ENCODE data around the gene DNAH10.
"Not testable (repeated sequence)": the region's sequence is repeated elsewhere in the genome, so short reads cannot be mapped to it uniquely, and the experiment has no call there.

The DNAH10 gene

DNA sequence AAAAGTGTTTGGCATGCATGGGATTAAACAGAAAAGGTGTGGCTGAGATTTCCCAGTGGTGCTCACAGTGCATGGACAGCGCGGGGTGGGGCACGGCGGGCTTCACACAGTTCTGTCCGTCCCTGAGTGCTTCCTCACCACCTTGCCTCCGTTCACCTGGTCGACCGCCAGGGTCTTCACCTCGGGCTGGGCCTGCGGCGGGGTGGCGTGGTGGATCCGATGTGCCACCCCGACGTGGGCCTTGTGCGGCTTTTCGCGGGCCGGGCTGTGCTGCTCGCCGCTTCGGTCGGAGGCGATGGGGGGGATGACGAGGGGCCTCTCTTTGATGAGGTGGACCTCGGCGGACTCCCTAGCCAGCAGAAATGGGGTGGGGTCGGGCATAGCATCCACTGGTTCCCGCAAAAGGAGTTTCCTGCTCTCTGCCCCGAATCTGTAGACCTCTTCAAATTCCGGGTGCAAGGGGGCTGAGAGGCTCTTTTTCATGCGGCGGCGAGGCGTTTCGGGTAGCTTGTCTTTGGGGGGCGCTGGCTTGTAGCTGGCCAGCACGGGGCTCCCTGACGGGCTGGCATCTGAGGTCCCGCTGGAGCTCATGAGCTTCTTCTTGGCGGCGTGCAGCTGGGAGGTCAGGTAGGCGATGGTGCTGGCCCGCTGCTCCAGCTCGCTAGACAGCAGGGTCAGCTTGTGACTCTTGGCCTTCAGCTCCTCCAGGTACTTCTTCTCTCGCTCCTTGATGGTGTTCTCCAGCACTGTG, 175.0 kb downstream of the DNAH10 start:
- no peak for DNase-seq

DNA sequence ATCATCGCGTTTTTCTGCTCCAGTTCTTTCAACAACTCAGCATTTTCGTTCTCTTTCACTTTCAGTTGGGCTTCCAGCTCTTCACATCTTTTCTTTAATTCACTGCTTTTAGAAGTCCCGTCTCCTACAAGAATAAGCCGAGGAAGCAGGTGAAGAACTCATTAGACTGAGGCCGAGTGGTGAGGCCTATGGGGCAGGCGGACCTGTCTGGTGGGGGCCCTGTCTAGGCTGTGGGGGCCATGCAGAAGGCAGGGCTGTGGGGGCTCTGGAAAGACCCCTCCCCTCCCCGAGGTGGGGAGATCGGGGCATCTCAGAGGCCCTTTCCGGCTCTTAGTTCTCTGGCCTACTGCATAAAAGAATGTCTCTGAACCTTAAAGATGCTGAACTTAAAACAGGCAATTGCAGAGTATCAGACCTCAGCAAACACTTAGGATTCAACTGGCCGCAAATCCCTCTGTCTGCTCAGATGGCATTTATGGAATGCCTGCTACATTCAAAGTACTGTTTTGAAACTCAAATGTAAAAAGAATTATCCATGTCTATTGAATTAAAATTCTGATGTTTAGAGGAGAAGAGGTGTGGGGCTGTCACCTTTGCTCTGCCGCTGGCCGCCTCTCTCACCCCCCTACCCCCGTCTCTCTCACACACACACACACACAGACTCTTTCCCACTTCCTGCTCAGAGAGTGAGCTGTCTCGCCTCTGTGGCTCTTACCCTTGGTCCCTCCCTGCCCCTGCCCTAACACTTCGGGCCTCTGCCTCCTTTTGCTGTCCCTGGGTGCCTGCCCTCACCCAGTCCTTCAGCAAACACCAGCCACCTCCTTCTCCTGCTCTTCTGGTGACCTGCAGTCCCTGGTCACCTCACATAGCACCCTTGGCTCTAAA, 175.8 kb downstream of the DNAH10 start:
- DNase-seq: peak; percentile 25 to 26

DNA sequence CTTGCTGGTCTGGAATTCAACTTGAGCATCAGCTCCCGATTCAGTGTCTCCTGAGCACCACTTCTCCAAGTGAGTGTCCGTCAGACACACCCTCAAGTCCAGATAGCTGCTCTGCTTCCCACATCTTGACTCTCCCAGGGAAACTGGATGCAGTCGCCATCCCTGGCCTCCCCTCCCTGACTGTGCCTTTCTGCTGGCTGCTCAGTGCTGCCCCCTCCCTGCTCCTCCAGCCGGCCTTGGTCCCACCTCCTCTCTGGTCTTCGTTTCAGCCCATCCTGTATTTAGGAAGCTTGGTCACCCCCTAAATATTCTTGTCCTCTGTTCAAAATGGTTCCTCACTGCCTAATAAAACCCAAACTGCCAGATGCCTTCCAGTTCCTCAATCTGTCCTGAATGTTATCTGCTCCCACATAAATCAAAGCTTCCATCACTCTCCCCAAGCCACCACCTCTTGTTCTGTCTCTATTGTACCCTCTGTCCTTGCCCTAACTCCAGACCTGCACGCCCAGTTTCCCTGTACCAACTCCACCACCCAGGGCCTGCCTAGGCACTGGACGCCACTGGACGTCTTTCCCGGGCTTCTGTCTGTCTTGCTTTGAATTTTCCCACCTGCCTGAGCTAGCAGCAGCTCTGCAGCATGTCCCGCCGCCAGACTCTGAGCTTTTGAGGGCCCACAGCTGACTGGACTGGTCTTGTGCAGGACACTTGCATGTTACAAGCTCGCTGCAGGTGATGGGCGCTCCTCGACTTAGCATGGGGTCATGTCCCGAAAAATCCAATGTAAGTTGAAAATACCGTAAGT, 176.8 kb downstream of the DNAH10 start:
- DNase-seq: no peak

DNA sequence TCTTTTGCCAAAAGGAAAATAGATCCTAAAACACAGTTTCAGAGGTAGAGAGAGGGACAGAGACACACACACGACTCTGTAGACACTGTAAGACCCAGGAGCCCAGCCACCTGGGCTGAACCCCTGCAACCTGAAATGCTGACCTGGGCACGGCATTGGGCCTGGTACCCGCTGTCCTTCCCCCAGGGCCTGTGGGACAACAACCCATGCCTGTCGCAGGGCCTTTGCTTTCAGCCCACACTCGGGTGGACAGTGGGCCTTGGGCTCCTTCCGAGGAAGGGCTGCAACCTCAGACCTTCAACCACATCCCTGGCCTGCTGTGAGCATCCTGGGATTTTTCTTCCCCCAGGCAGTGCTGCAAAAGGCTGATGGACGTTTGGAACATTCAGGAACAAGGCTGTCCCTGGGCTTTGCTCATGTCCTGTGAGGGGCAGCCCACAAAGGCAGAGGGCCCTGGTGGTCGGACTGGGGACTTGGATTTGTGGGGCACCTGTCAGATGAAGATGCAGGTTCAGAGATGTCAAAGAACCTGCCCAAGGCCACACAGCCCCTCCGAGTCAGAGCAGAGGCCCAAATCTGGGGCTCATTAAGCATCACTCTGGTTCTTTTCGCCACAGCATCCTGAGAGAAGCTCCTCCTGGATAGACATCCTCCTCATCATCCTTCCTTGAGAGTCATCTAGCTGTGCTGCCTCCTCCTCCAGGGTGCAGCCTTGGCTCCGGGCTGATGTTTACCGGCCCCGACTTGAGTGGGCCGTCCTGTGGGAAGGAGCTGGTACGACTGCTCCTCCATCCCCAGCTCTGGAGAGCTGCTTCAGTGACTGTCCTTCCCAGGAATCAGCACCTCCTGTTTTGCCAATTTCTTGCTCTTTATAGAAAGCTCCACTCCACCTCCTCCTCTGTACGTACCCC, 177.9 kb downstream of the DNAH10 start:
- DNase-seq: no peak

DNA sequence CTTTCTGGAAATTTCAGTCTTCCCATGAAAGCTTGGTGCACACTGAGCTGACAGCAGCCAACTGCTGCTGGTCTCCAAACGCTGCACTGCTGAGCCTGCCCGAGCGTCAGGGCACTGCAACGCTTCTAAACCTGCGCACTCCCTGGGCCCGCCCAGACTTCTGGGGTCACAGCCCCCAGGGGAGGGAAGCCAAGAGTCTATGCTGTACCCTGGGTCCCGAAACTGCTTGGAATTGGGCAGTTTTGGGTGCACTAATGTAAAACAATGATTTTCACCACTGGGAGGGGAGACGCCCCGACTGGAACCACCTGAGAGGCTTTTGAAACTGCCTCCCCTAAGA, 178.5 kb downstream of the DNAH10 start:
- no peak for DNase-seq

DNA sequence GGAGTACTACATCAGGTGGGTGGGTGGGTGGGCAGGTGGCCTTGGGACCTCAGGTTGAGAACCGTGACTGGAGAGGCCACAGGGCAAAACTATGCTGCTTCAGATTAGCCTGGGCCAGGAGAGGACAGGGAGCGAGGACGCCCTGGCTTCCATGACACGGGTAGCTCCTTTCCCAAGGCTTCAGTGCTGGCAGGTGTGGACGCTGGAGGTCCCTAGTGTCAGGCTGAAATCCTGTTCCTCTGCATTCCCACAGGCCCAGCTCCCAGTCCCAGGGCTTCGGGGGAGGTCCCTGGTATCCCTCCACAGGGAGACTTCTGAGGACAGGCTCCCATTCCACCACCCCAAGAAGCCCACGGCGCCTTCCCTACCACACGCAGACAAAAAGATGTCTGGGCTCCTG, 178.9 kb downstream of the DNAH10 start:
- DNase-seq: no peak

DNA sequence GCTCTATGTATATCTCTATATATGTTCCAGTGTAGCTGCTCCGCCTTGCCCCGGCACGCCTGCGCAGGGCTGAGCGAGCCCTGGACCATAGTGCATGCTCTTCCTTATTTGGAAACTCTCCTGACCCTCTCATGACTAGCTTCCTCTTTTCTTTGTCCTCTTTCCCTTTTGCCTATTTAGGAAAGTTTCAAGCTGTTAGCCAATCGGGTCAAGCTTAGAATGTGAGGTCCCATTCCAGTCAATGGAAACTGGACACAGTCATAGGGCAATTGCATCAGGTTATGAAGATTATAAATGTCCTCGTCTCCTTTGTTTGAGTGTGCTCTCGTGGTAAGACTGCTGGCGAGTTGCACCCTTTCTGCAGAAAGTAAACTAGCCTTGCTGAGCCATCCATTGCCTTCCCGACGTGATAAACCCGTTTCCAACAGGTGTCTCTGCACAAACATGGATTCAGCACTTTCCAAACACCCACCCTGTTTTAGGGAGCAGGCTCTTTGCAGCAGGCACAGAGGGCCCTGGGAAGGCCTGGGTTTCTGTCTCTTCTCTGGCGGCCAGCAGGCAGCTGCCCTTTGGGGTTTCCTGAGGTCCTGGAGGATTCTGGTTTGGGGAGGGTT, 179.6 kb downstream of the DNAH10 start:
- DNase-seq: no peak

DNA sequence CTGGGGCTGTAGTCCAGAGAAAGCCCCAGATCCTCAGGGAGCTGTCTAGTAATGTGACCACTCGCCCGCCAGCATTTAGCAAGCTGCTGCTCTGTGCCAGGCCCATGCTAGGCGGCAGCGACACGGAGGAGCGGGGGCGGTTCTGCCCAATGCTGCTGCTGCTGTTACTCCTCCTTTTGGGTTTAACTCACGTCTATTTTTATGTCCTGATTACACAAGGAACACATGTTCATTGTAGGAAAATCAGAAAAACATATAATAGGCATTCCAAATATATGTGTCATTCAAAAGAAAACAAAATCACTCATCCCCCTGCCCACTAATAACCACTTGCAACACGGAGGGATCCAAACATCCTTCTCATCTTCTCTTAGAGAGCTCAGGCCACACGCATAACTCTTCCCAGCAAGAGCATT, 180.1 kb downstream of the DNAH10 start:
- DNase-seq: no peak

DNA sequence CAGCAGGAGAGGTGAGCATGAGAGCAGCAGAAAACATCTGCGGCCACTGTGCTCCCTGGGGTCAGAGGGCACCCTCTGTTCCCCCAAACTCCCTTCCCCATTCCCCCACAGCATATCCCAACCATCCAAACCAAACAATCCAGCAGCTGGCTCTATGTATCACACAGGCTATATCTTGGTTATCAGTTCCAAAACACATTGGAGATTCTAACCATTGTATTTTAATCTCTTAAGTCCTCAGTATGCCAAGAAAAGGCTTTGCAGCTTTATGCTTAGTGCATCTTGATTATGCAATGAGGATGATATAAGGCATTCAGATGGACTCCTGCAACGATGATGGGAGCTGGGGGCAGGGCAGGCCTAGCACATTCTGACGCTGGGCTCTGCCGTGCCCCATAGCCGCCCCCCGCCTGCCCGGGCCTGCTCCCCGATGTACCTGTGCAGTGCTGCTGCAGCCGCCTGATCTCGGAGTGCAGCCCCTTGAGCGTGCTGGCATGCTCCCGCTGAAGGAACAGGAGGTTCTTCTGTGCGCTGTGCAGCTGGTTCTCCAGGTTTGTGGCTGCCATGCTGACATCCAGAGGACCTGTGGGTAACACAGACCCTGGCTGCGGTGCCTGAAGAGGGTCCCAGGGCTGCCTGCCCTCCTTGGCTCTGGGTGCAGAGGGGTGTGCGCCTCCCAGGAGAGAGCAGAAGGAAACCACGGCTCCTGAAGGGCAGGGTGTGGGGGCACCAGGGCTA, 181.0 kb downstream of the DNAH10 start:
- no peak for DNase-seq

DNA sequence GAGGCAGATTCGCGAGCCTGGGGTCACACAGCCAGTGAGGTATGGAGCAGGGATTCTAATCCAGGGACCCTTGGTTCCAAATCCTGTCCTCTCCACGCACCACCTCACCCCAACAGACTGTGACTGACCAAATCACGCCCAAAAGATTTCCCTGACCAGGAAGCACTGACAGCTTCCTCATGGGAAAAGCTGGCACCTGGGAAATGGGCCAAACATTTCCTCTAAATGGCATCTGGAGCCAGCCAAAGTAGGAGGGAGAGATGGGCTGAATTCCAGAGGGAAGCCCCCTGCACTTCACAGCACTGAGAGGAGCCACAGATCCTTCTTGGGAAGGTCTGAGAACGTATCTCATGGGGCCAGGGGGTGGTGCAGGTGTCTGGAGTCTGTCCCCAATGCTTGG, 181.7 kb downstream of the DNAH10 start:
- DNase-seq: no peak

DNA sequence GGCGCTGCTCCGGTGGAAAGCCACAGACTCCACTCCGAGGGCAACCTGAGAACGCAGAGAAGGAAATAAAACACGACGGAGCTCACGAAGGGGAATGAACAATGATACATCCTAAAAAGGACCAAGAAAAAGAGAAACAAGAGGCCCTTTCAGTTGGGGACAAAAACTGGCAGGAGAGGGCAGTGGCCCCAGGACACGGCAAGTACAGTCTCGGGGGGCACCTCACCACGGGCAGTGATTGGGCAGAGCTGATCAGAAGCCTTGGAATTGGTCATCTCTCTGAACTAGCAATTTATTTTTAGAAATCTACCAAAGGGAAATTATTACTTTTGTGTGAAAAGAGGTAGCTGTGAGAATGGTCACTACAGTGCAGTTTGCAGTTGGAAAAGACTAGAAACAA, 182.6 kb downstream of the DNAH10 start:
- no peak for DNase-seq

DNA sequence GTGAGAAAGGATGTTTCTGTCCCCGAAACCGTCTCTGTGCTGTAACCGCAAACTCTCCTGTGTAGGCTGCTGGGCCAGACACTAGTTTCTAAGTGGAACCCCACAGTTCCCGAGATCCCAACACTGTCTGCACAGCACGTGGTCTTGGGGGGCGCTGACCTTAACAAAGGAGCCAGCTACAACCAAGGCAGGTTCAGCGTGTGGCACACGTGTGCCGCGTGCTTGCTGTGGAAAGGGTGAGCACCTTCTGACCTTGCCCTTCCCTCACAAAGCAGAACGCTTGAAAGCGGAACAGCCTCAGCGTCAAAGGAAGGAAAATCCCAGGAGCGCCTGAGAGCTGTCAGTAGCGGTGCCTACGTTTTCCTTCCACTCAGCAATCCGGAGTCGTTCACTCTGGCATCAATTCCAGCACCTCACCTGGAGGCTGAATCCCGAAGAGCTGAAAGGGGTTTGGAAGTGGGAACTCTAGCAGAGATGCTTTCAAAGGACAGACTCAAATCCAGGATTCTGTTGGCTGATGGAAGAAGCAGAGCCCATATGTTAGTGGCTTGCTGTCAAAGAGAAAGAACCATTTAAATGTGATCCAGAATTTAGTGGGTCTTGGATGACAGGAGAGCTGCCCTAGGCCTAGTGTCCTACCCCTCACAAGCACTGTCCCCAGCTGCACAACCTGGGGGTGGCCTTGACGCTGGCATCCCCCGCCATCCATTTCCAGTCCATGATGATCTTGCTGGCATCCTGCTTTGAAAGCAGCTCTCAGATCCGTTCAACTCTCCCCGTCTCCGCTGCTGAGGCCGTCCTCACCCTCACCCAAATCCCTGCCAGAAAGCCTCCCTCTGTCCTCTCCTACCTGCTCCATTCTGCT, 183.4 kb downstream of the DNAH10 start:
- no peak for DNase-seq

DNA sequence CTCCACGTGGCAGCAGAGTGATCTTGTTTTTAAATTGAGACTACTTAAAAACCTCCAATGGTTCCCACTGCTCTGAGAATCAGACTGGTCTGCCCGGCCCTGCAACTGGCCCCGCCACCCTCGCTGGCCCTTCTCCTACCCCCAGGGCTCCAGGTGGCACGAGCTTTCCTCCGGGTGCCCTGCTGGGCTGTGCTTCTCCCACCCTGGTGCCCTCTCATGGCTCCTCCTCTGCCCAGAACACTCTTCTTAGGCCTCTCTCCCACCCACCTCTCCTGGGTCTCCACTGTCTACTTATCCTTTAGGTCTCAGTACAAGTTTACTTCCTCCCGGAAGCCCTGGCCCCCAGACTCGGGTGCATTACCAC, 184.0 kb downstream of the DNAH10 start:
- DNase-seq: no peak

DNA sequence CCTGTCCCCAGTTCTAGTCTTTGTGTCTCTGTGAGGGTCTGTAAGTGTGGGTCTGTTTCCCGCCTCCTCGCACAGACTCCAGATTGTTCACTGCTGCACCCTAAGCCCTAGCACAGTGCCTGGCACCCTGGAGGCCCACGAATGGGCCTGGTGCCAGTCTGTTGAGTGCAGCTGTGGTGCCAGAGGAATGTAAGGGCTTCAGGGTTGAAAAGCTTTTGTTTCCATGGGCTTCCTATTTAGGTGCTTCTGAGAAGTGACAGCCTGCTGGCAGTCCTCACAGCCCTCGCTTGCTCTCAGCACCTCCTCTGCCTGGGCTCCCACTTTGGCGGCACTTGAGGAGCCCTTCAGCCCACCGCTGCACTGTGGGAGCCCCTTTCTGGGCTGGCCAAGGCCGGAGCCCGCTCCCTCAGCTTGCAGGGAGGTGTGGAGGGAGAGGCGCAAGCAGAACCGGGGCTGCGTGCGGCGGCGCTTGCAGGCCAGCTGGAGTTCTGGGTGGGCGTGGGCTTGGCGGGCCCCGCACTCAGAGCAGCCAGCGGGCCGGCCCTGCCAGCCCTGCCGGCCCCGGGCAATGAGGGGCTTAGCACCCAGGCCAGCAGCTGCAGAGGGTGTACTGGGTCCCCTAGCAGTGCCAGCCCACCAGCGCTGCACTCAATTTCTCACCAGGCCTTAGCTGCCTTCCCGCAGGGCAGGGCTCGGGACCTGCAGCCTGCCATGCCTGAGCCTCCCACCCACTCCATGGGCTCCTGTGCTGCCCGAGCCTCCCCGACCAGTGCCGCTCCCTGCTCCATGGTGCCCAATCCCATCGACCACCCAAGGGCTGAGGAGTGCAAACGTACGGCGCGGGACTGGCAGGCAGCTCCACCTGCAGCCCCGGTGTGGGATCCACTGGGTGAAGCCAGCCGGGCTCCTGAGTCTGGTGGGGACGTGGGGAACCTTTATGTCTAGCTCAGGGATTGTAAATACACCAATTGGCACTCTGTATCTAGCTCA, 184.7 kb downstream of the DNAH10 start:
- not testable (repeated sequence) for DNase-seq

DNA sequence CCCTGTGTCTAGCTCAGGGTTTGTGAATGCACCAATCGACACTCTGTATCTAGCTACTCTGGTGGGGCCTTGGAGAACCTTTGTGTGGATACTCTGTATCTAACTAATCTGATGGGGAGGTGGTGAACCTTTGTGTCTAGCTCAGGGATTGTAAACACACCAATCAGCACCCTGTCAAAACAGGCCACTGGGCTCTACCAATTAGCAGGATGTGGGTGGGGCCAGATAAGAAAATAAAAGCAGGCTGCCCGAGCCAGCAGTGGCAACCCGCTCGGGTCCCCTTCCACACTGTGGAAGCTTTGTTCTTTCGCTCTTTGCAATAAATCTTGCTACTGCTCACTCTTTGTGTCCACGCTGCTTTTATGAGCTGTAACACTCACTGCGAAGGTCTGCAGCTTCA, 185.4 kb downstream of the DNAH10 start:
- DNase-seq: not testable (repeated sequence)

DNA sequence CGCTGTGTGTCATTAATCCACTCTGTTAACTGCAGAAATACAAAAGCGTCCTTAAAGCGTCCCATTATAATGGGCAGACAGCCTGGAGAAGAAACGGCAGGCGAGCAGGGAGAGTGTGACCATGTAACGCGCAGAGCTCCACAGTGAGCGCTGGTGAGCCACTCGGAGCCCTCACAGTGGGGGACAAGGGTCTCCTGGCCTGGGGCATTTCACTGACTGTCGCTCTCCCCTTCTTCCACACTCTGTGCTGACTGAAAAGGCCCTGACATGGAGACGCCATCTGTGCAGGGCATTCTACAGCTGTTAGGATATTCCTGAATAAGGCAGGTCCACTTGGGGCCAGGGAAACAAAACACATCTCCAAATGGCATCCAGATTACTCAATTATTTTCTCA, 186.3 kb downstream of the DNAH10 start:
- DNase-seq: no peak

DNA sequence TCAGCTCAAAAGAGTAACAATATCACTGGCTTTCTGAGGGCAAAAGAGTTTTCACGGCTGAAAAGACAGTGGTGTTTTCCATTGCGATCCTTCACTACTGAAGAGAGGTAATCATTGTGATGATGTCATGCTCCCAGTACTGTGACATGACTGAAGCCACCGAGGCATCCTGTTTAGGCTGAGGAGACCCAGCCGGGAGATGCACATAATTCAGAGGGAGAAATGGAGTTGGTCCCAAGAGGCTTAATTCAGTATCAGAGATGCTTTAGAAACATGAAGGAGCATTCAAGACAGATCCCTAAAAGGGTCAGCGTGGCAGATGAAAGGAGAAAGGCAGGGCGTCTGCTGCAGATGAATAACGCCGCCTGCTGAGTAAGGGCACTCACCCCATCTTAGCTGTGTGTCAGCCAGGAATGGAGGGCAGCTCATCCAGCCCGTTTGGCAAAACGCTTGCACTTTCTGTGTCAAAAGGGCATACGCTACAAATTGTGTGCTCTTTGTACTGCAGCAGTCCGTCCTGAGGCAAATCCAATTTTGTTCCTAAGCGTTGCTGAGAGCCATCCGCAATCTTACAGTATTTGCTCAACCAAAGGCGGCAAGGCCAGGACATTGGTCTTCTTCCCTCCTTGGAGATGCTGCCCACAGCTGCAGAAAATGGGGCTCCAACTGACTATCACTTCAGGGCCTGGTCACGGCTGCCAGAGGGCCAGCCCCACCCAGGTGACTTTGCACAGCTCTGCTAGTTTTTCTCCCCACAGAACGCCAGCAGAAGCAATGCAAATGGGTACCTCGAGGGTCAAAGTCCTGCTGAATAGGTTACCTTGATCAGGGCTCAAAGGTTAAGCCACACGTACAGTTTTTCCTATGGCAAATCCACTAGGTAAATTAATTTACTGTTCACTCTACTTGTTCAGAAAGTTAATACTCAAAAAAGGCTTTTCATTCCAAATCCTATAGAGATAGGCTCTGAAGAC, 187.0 kb downstream of the DNAH10 start:
- no peak for DNase-seq

DNA sequence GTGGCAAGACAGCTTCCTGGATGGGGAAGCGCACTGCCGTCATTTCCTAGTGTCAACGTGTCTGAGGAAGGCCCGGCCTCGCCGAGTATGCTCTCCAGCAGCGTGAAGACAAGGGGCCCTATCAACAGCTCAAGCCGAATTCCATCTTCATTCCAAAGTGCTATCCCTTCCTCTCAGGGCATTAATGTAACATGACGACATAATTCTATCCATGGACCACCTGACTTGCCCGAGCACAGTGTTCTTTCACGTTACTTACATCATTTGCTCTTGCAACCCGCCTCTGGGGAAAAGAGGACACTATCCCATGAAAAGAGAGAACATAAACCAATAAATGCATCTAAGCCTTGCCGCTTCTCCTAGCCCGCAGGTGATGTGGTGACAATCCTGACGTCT, 187.7 kb downstream of the DNAH10 start:
- DNase-seq: no peak
